Measurements from ENCODE around the gene TPRG1.

TPRG1 gene

DNA sequence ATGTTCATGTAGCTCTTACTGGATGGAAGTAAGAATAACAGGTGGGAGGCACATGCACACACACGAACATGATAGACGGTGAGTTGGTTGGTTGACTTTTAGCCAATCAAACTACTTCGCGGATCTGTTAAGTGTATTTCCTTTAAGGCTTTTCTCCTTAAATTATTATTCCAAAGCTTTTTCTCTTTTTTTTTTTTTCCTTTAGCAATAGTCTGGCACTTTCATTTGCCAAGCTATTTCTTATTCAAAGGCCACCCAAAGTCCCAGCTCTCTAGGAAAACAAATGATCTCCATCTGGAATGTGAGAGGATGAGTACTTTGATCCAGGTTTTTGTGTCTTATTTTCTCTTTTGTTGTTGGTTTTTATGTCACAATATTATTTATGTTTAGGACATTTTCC lies 141.1 kb downstream of the TPRG1 start:
- TF ChIP-seq, protein P1, sequence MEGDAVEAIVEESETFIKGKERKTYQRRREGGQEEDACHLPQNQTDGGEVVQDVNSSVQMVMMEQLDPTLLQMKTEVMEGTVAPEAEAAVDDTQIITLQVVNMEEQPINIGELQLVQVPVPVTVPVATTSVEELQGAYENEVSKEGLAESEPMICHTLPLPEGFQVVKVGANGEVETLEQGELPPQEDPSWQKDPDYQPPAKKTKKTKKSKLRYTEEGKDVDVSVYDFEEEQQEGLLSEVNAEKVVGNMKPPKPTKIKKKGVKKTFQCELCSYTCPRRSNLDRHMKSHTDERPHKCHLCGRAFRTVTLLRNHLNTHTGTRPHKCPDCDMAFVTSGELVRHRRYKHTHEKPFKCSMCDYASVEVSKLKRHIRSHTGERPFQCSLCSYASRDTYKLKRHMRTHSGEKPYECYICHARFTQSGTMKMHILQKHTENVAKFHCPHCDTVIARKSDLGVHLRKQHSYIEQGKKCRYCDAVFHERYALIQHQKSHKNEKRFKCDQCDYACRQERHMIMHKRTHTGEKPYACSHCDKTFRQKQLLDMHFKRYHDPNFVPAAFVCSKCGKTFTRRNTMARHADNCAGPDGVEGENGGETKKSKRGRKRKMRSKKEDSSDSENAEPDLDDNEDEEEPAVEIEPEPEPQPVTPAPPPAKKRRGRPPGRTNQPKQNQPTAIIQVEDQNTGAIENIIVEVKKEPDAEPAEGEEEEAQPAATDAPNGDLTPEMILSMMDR (IDR thresholded peaks at IDR 0.05; ENCODE audit: low read depth, low read length): no peak
- Histone ChIP-seq H3K27me3 (no peaks in the 10 kb centered on the region), H3K4me1 (no peaks in the 10 kb centered on the region), H3K9me3 (no peaks in the 10 kb centered on the region), H3K36me3 (no peaks in the 10 kb centered on the region), H3K4me3 (ENCODE audit: low read depth, low read length) (no peak overlapping the region)
- DNase-seq: no peak

DNA sequence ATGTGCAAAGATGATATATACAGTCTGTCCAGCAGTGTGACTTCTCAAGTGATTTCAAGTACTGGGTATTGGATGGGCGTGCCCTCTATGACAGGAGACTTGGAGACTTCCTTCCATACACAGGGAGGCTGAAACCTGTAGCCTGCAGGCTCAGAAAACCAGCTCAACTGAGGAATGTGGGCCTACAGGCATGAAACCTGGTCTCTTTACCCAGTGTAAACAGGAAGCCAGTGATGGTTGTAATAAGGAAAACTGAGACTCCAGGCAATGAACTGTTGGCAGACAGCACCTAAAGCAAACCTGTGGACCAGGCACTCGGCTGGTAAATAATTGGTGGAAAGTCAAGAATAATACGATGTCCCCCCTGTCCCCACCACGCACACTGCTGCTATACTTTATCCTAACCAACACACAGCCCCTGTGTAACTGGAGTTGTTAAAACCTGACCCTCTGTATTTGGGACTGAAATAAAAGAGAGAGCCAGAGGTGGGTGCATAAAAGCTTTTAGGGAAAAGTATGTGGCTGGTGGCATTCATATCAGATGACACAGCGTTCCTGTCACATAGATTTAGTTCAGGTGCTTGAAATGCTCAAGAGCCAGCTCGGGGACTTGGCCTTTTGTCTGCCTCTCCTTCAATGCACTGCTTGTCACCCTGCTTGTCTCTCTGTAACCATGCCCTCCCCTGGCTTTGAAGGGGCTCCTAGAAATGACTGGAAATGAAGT lies 144.7 kb downstream of the TPRG1 start:
- H3K27me3 ChIP-seq: no peaks in the 10 kb centered on the region

DNA sequence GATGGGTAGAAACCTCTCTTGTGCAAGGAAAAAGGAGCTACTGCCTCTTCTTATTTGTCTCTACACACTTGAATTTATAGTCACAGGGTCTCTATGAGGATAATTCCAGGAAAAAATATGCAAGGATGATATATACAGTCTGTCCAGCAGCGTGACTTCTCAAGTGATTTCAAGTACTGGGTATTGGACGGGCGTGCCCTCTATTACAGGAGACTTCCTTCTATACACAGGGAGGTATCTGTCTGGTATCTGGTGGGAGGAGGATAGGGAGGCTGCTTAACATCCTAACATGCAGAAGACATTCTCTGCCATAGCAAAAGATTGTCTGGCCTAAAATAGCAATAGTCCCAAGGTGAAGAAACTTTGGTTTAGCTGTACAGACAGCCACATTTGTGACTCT lies 146.1 kb downstream of the TPRG1 start:
- H3K27me3 ChIP-seq: no peaks in the 10 kb centered on the region
- H3K4me3 ChIP-seq (ENCODE audit: low read depth, low read length): no peak overlapping the region
- TF ChIP-seq, protein P1 (IDR thresholded peaks at IDR 0.05; ENCODE audit: low read depth, low read length): no peak
- no peaks in the 10 kb centered on the region for H3K4me1 ChIP-seq
- H3K9me3 ChIP-seq: no peaks in the 10 kb centered on the region
- no peak for DNase-seq
- no peaks in the 10 kb centered on the region for H3K36me3 ChIP-seq

More for the DNA sequence above, 144.7 kb downstream of the TPRG1 start:
- Histone ChIP-seq H3K4me1 (no peaks in the 10 kb centered on the region), H3K36me3 (no peaks in the 10 kb centered on the region), H3K4me3 (ENCODE audit: low read depth, low read length) (no peak overlapping the region), H3K9me3 (no peaks in the 10 kb centered on the region)
- TF ChIP-seq, protein P1 (IDR thresholded peaks at IDR 0.05; ENCODE audit: low read depth, low read length): no peak
- no peak for DNase-seq

DNA sequence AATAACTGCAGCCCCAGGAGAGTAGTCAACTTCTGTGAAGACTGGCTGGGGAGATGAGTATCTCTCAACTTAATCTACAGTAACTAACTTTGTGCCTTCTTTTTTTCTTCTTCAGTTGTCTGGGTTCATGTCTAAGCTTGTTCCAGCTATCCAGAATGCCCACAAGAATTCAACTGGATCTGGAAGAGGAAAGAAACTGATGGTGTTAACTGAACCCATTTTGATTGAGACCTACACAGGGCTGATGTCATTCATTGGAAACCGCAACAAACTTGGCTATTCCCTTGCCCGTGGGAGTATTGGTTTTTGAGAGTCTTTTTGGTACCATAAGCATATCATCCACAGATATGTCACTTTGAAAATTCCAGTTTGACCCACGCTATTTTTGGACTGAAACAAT lies 148.7 kb downstream of the TPRG1 start:
- no peak overlapping the region for H3K4me3 ChIP-seq (ENCODE audit: low read depth, low read length)
- H3K36me3 ChIP-seq: no peaks in the 10 kb centered on the region
- no peaks in the 10 kb centered on the region for H3K4me1 ChIP-seq
- no peaks in the 10 kb centered on the region for H3K27me3 ChIP-seq
- no peaks in the 10 kb centered on the region for H3K9me3 ChIP-seq
- TF ChIP-seq, protein P1 (IDR thresholded peaks at IDR 0.05; ENCODE audit: low read depth, low read length): no peak
- DNase-seq: no peak

DNA sequence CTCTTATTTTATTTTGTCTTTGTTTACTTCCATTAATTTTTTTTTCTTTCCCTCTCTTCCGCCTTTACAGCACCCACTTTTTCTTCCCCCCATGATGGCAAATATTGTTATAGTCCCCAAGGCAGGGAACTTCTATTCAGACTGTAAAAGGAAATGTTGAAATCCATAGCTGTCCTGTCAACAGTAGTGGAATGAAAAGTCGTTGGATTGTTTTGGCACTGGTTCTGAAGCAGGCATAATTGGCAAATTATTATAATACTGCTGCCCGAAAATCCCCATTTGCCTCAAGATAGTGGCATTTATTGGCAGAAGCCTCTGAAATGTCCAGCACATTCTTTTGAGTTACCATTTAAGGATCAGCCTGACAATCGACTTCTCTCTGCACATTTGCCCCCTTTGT lies 150.6 kb downstream of the TPRG1 start:
- no peaks in the 10 kb centered on the region for H3K9me3 ChIP-seq
- H3K4me1 ChIP-seq: no peaks in the 10 kb centered on the region
- DNase-seq: no peak
- no peaks in the 10 kb centered on the region for H3K36me3 ChIP-seq
- no peak overlapping the region for H3K4me3 ChIP-seq (ENCODE audit: low read depth, low read length)
- no peaks in the 10 kb centered on the region for H3K27me3 ChIP-seq
- TF ChIP-seq, protein P1 (IDR thresholded peaks at IDR 0.05; ENCODE audit: low read depth, low read length): no peak

DNA sequence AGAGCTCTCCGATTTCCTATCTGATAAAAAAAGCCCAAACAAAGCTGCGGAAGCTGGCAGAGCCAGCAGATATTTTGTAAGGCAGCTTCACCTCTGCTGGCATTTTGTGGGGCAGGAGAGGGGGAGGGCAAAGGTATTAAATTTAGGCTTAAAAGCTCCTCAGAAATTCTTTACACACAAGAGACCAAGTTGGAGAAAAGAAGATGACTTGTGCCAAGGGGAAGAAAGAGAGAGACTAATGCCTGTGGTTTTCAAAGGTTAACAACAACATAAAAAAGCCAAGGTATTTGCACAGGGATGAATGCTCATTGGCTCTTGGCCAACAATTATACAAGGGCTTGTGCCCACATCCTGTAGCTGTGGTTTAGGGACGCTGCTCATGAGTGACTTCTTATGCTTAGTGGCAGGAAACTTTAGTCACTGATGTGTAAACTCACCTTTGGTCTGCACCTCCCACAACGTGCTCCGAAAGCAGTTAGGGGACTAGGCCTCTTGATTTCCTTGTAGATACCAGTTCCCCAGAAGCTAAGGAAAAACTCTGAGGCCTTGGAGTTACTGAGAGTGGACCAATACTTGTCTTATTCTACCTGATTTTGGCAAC lies 152.9 kb downstream of the TPRG1 start:
- no peaks in the 10 kb centered on the region for H3K9me3 ChIP-seq
- TF ChIP-seq, protein P1 (IDR thresholded peaks at IDR 0.05; ENCODE audit: low read depth, low read length): no peak
- no peak overlapping the region for H3K4me3 ChIP-seq (ENCODE audit: low read depth, low read length)
- no peaks in the 10 kb centered on the region for H3K36me3 ChIP-seq
- no peak for DNase-seq
- no peaks in the 10 kb centered on the region for H3K4me1 ChIP-seq
- H3K27me3 ChIP-seq: no peaks in the 10 kb centered on the region
